GM21529 (cell line): Measurements from ENCODE around the gene TSFM.

Experiments used
- ATAC-seq: cut with Tn5 transposase; IDR thresholded peaks from one replicate; pipeline ENCODE4 v1.9.1; 2021; ENCODE audit not compliant: unreplicated experiment

The TSFM gene

GRCh38 chr12:57745485-57745881 lies 37.1 kb upstream of the TSFM start:
- no peak for ATAC-seq

- ATAC-seq: no peak
Measured at GRCh38 chr12:57746025-57746424, 36.6 kb upstream of the TSFM start.

GRCh38 chr12:57749061-57749460 lies 33.5 kb upstream of the TSFM start:
- ATAC-seq: no peak

- ATAC-seq: no peak
Measured at GRCh38 chr12:57750561-57751431, 31.8 kb upstream of the TSFM start.

GRCh38 chr12:57751432-57751787 lies 31.2 kb upstream of the TSFM start:
- no peak for ATAC-seq

- ATAC-seq: peak; percentile 66
Measured at GRCh38 chr12:57751788-57752667, 30.6 kb upstream of the TSFM start, which contains the start of gene CDK4. Gene CDK4, minus strand, starts transcription at chr12:57752310. Its CDS starts 593 bp downstream, at chr12:57751717.

GRCh38 chr12:57752668-57753000 lies 30.0 kb upstream of the TSFM start:
- ATAC-seq: no peak

GRCh38 chr12:57753756-57754337 lies 28.7 kb upstream of the TSFM start:
- ATAC-seq: no peak

- ATAC-seq: peak; percentile 40
Measured at GRCh38 chr12:57754411-57755193, 28.0 kb upstream of the TSFM start, which contains the start of gene MARCHF9. Gene MARCHF9, plus strand, starts transcription at chr12:57755103. Its CDS starts 426 bp downstream, at chr12:57755529.

- ATAC-seq: no peak
Measured at GRCh38 chr12:57755194-57755453, 27.5 kb upstream of the TSFM start.

- ATAC-seq: no peak
Measured at GRCh38 chr12:57755454-57756372, 26.9 kb upstream of the TSFM start.

GRCh38 chr12:57756406-57757341 lies 25.9 kb upstream of the TSFM start:
- peak; percentile 22 for ATAC-seq

GRCh38 chr12:57757771-57758170 lies 24.8 kb upstream of the TSFM start:
- no peak for ATAC-seq

GRCh38 chr12:57758552-57759359 lies 23.8 kb upstream of the TSFM start:
- ATAC-seq: no peak

GRCh38 chr12:57759360-57759980 lies 23.1 kb upstream of the TSFM start:
- no peak for ATAC-seq

- no peak for ATAC-seq
Measured at GRCh38 chr12:57760347-57760982, 22.1 kb upstream of the TSFM start.

- ATAC-seq: no peak
Measured at GRCh38 chr12:57761391-57761998, 21.1 kb upstream of the TSFM start.
